Measurements from ENCODE around the gene NOL9. TPM values are rescaled to one million over a fixed set of nuclear protein-coding genes. Genes with fewer than 3 reads are reported as not detected.

Gene NOL9
- total and polyA plus RNA-seq, 2 of the 13 experiments (the other 11 are each of a cell fraction or from before 2014, with no cell fraction given) = 18.0 to 24.7 TPM

DNA sequence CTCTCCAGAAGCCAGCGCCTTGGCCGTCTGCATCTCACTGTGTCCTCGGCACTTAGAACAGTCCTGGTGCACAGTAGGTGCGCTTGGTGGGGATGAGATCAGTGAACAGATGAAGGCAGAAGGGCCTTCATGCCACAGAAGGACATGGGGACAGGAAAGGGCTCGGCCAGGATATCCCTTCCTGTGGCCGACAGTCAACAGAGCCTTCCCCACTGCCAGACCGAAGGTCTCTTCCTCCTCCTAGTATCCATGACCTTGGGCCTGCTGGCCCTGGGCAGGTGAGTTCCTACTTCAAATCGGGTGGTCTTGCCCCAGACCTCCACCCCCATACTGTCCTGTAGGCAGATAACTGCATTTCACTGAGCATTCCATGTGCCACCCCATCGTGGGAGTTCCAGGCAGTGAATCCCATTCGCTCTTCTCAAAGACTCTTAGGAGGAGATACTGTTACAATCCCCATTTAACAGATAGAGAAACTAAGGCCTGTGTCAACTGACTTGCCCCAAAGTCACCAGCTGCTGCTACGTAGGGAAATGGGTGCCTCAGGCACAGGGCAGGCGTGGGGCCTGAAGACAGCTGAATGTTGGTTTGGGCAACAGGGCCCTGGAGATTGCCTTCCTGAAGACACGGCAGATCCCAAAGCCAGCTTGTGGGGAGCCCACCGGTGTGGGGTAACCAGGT is 66.4 kb downstream of the NOL9 start:
- intact Hi-C loops (cut with micrococcal nuclease; ENCODE audit: unreplicated experiment) = loop anchor here (5.0 kb wide), 1 partner anchor 159 kb away; no protein-coding TSS in a partner anchor
- TF ChIP-seq ZMYM2 (CRISPR knock-in tag; IDR thresholded peaks at IDR 0.05) (no peak), ZNF513 (CRISPR knock-in tag; conservative IDR thresholded peaks at IDR 0.05) (no peak), U2AF2 (IDR thresholded peaks at IDR 0.05; ENCODE audit: low read depth, low read length) (no peak), RFX1 (IDR thresholded peaks at IDR 0.05) (no peak), TOE1 (CRISPR knock-in tag; IDR thresholded peaks at IDR 0.05) (no peak), MED1 (CRISPR knock-in tag; IDR thresholded peaks at IDR 0.05) (no peak), ZMYM3 (CRISPR knock-in tag; IDR thresholded peaks at IDR 0.05) (0 out of 2 replicates have a peak, but pooled peaks have one; percentile 22), SMAD3 (CRISPR knock-in tag; IDR thresholded peaks at IDR 0.05) (no peak), ZNF629 (CRISPR knock-in tag; conservative IDR thresholded peaks at IDR 0.05) (peak; percentile 71), EEA1 (CRISPR knock-in tag; IDR thresholded peaks at IDR 0.05; ENCODE audit: borderline replicate concordance) (no peak), FOSL2 (CRISPR knock-in tag; IDR thresholded peaks at IDR 0.05) (no peak)
- TF ChIP-seq, protein P1, sequence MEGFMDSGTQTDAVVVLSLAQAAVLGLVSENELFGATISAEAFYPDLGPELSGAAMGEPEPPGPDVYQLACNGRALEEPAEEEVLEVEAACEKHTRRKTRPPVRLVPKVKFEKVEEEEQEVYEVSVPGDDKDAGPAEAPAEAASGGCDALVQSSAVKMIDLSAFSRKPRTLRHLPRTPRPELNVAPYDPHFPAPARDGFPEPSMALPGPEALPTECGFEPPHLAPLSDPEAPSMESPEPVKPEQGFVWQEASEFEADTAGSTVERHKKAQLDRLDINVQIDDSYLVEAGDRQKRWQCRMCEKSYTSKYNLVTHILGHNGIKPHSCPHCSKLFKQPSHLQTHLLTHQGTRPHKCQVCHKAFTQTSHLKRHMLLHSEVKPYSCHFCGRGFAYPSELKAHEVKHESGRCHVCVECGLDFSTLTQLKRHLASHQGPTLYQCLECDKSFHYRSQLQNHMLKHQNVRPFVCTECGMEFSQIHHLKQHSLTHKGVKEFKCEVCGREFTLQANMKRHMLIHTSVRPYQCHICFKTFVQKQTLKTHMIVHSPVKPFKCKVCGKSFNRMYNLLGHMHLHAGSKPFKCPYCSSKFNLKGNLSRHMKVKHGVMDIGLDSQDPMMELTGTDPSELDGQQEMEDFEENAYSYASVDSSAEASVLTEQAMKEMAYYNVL (CRISPR knock-in tag; IDR thresholded peaks at IDR 0.05; ENCODE audit: borderline replicate concordance) = no peak
- TF ChIP-seq, protein P2, sequence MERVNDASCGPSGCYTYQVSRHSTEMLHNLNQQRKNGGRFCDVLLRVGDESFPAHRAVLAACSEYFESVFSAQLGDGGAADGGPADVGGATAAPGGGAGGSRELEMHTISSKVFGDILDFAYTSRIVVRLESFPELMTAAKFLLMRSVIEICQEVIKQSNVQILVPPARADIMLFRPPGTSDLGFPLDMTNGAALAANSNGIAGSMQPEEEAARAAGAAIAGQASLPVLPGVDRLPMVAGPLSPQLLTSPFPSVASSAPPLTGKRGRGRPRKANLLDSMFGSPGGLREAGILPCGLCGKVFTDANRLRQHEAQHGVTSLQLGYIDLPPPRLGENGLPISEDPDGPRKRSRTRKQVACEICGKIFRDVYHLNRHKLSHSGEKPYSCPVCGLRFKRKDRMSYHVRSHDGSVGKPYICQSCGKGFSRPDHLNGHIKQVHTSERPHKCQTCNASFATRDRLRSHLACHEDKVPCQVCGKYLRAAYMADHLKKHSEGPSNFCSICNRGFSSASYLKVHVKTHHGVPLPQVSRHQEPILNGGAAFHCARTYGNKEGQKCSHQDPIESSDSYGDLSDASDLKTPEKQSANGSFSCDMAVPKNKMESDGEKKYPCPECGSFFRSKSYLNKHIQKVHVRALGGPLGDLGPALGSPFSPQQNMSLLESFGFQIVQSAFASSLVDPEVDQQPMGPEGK (CRISPR knock-in tag; IDR thresholded peaks at IDR 0.05) = no peak
- TF ChIP-seq, protein P3, sequence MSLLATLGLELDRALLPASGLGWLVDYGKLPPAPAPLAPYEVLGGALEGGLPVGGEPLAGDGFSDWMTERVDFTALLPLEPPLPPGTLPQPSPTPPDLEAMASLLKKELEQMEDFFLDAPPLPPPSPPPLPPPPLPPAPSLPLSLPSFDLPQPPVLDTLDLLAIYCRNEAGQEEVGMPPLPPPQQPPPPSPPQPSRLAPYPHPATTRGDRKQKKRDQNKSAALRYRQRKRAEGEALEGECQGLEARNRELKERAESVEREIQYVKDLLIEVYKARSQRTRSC (CRISPR knock-in tag; IDR thresholded peaks at IDR 0.05; ENCODE audit: low read depth) = no peak
- TF ChIP-seq, protein P4, sequence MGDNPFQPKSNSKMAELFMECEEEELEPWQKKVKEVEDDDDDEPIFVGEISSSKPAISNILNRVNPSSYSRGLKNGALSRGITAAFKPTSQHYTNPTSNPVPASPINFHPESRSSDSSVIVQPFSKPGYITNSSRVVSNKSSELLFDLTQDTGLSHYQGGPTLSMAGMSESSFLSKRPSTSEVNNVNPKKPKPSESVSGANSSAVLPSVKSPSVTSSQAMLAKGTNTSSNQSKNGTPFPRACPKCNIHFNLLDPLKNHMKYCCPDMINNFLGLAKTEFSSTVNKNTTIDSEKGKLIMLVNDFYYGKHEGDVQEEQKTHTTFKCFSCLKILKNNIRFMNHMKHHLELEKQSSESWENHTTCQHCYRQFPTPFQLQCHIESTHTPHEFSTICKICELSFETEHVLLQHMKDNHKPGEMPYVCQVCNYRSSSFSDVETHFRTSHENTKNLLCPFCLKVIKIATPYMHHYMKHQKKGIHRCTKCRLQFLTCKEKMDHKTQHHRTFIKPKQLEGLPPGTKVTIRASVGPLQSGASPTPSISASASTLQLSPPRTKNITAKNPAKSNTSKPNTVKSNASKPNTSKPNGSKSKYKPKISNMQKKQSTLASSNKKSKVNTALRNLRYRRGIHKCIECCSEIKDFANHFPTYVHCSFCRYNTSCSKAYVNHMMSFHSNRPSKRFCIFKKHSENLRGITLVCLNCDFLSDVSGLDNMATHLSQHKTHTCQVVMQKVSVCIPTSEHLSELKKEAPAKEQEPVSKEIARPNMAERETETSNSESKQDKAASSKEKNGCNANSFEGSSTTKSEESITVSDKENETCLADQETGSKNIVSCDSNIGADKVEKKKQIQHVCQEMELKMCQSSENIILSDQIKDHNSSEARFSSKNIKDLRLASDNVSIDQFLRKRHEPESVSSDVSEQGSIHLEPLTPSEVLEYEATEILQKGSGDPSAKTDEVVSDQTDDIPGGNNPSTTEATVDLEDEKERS (CRISPR knock-in tag; IDR thresholded peaks at IDR 0.05) = no peak

More for the DNA sequence above, 66.4 kb downstream of the NOL9 start:
- no peak overlapping the region for H3K4me3 ChIP-seq (replicated peaks in 1 of 3; ENCODE audit: insufficient read depth in 1 of 3, low read depth in 2 of 3, low read length in 3 of 3)
- no peak overlapping the region for H3K4me2 ChIP-seq (ENCODE audit: low read depth, low read length)
- CTCF ChIA-PET (ENCODE audit: low intra/inter-chr PET ratio, low total read pairs) = interaction anchor here (1.2 kb wide), 1 partner anchor 36 kb away, joined by 5 read pairs; no protein-coding TSS in a partner anchor
- no peaks in the 10 kb centered on the region for H4K20me1 ChIP-seq (ENCODE audit: insufficient read depth, low read length)
- H3K27ac ChIP-seq (ENCODE audit: extremely low read length, insufficient read depth, low read length) = no peak overlapping the region
- ATAC-seq (no peak), DNase-seq (ENCODE audit: low spot score) (no peak), FAIRE-seq (no peak)
- H3K36me3 ChIP-seq (replicated peaks in 1 of 2; ENCODE audit: control insufficient read depth in 1 of 2, insufficient read depth in 2 of 2, low read length in 2 of 2) = no peaks in the 10 kb centered on the region
- in situ Hi-C loops (cut with HindIII; ENCODE audit: extremely low pct_ligation_motif_present, low pct_unique_long_range_greater_than_20kb) = loop anchor here (25.0 kb wide), 1 partner anchor 724 kb away; no protein-coding TSS in a partner anchor
- no TSS peak for BruUV-seq (replicated peaks)
- no peak overlapping the region for H3K9ac ChIP-seq (ENCODE audit: insufficient read depth, low read depth, low read length)
- POLR2A ChIA-PET = no interaction called here
- no peaks in the 10 kb centered on the region for H3K79me2 ChIP-seq (ENCODE audit: insufficient read depth, low read length)
- no peaks in the 10 kb centered on the region for H3K9me3 ChIP-seq (ENCODE audit: low read length)
- peaks cover 0 to 3% of the 10 kb centered on the region in 2 experiments; a peak in 1 of 5 replicates for H3K27me3 ChIP-seq (ENCODE audit: control insufficient read depth in 1 of 2, insufficient read depth in 2 of 2, low read length in 2 of 2)
- H3K4me1 ChIP-seq (ENCODE audit: insufficient read depth, low read length) = peaks cover 52% of the 10 kb centered on the region
- 60% methylated on average over 14 of the region's 14 CpGs for WGBS (ENCODE audit: low lambda C conversion rate)
- H2AFZ ChIP-seq (ENCODE audit: low read length) = no peak overlapping the region
